Activated CD4-positive, alpha-beta T cell treated with anti-CD3 and anti-CD28 coated beads for 36 hours (primary cell): Measurements from ENCODE around the gene DNM3. TPM values are rescaled to one million over a fixed set of nuclear protein-coding genes. Genes with fewer than 3 reads are reported as not detected.

Experiments
- ATAC-seq: fragments of 200-7000 bp; cut with Tn5 transposase; one replicate; pipeline ENCODE4 v1.10.0; 2021; ENCODE audit warnings: mild to moderate bottlenecking, moderate library complexity
- CTCF ChIA-PET: fragments of 350-600 bp; sonication (Branson Sonifier 250); formaldehyde crosslinking; loops from one replicate; lab custom pipeline; 2021; ENCODE audit warnings: antibody characterized with exemption; lab: Charles Lee
- POLR2A ChIA-PET: fragments of 350-600 bp; sonication (Branson Sonifier 250); formaldehyde crosslinking; loops from one replicate; lab custom pipeline; 2021; ENCODE audit warnings: antibody characterized with exemption, inconsistent platforms; lab: Charles Lee
- DNase-seq: peaks from one replicate; pipeline ENCODE4 v3.0.0-alpha.2; 2020
- H3K27ac Mint-ChIP-seq: one replicate; pipeline ENCODE4 v1.8.0; 2021; ENCODE audit warnings: mixed read lengths
- H3K27me3 Mint-ChIP-seq: one replicate; pipeline ENCODE4 v1.8.0; 2021; ENCODE audit warnings: mixed read lengths
- H3K36me3 Mint-ChIP-seq: one replicate; pipeline ENCODE4 v1.8.0; 2021; ENCODE audit warnings: low read depth, mixed read lengths
- H3K4me1 Mint-ChIP-seq: one replicate; pipeline ENCODE4 v1.8.0; 2021; ENCODE audit warnings: mixed read lengths
- H3K4me3 Mint-ChIP-seq: one replicate; pipeline ENCODE4 v1.8.0; 2021; ENCODE audit warnings: mild to moderate bottlenecking, moderate library complexity, mixed read lengths
- H3K9me3 Mint-ChIP-seq: one replicate; pipeline ENCODE4 v1.8.0; 2021; ENCODE audit warnings: low read depth, mixed read lengths
- intact Hi-C, 2 experiments: fragments of 100-400 bp; cut with DNase I in 1 of 2; cut with micrococcal nuclease in 1 of 2; formaldehyde crosslinking; loops; one replicate each; pipeline versions ENCODE4 v1.14.2 to v1.15.1; 2022 to 2024; cut with DNase I, micrococcal nuclease
- total RNA-seq, 2 experiments: library from RNA; stranded (reverse); gene quantifications; one replicate each; pipeline ENCODE4 v1.2.3, GENCODE V29; 2021

Gene DNM3
- total RNA-seq, 2 experiments from 2014 or later = 1.1 to 1.4 TPM

GRCh38 chr1:172254521-172255222, 413.4 kb downstream of the DNM3 start:
- H3K27me3 Mint-ChIP-seq = no peaks in the 10 kb centered on the region
- H3K27ac Mint-ChIP-seq = no peak overlapping the region
- ChIA-PET POLR2A (no interaction called here), CTCF (interaction anchor here (0.7 to 2.4 kb wide), 5 partner anchors 11 to 252 kb away, joined by 3 to 7 read pairs (median 3); no protein-coding TSS in a partner anchor)
- ATAC-seq (peak; percentile 47), DNase-seq (no peak)
- peak overlapping the region; percentile 1 for H3K4me3 Mint-ChIP-seq
- peaks cover under 1% of the 10 kb centered on the region for H3K9me3 Mint-ChIP-seq
- intact Hi-C loops = no loop called here
- H3K36me3 Mint-ChIP-seq = no peaks in the 10 kb centered on the region
- H3K4me1 Mint-ChIP-seq = peaks cover 18% of the 10 kb centered on the region

- Mint-ChIP-seq H3K9me3 (peaks cover 6% of the 10 kb centered on the region), H3K4me1 (peaks cover 23% of the 10 kb centered on the region), H3K27me3 (no peaks in the 10 kb centered on the region), H3K36me3 (peaks cover 2% of the 10 kb centered on the region), H3K27ac (no peak overlapping the region), H3K4me3 (peak overlapping the region; percentile 1)
- DNase-seq = no peak
- intact Hi-C loops = no loop called here
- peak; percentile 73 for ATAC-seq
- ChIA-PET CTCF (interaction anchor here (0.9 to 2.4 kb wide), 3 partner anchors 11 to 83 kb away, joined by 3 to 7 read pairs (median 6); no protein-coding TSS in a partner anchor), POLR2A (no interaction called here)
Observed at GRCh38 chr1:172255223-172255560, 413.9 kb downstream of the DNM3 start.

GRCh38 chr1:172265905-172266304, 424.6 kb downstream of the DNM3 start:
- DNase-seq (no peak), ATAC-seq (no peak)
- Mint-ChIP-seq H3K9me3 (peaks cover 10% of the 10 kb centered on the region), H3K27me3 (no peaks in the 10 kb centered on the region), H3K4me1 (peaks cover 27% of the 10 kb centered on the region), H3K36me3 (peaks cover 6% of the 10 kb centered on the region), H3K4me3 (no peak overlapping the region), H3K27ac (no peak overlapping the region)
- POLR2A ChIA-PET = no interaction called here
- CTCF ChIA-PET = interaction anchor here (1.3 to 1.5 kb wide), 2 partner anchors 10 to 11 kb away, joined by 3 to 6 read pairs; no protein-coding TSS in a partner anchor
- intact Hi-C loops = loop anchor here (1.0 to 2.0 kb wide), 3 partner anchors 72 to 93 kb away; no protein-coding TSS in a partner anchor

GRCh38 chr1:172266528-172267174, 425.4 kb downstream of the DNM3 start:
- DNase-seq (peak; percentile 70), ATAC-seq (peak; percentile 71)
- Mint-ChIP-seq H3K4me1 (peaks cover 29% of the 10 kb centered on the region), H3K4me3 (no peak overlapping the region), H3K9me3 (peaks cover 5% of the 10 kb centered on the region), H3K27ac (no peak overlapping the region), H3K27me3 (no peaks in the 10 kb centered on the region), H3K36me3 (peaks cover 3% of the 10 kb centered on the region)
- ChIA-PET POLR2A (interaction anchor here (0.6 kb wide), 1 partner anchor 316 kb away, joined by 9 read pairs; no protein-coding TSS in a partner anchor), CTCF (interaction anchor here (0.6 to 1.5 kb wide), 3 partner anchors 10 to 13 kb away, joined by 3 to 6 read pairs (median 3); no protein-coding TSS in a partner anchor)
- intact Hi-C loops = loop anchor here (1.0 to 2.0 kb wide), 3 partner anchors 72 to 92 kb away; no protein-coding TSS in a partner anchor

GRCh38 chr1:172268237-172268636, 426.9 kb downstream of the DNM3 start:
- peaks cover 2% of the 10 kb centered on the region for H3K36me3 Mint-ChIP-seq
- no peak for DNase-seq
- ATAC-seq = no peak
- ChIA-PET CTCF (no interaction called here), POLR2A (no interaction called here)
- H3K4me3 Mint-ChIP-seq = no peak overlapping the region
- no peak overlapping the region for H3K27ac Mint-ChIP-seq
- peaks cover 29% of the 10 kb centered on the region for H3K4me1 Mint-ChIP-seq
- H3K27me3 Mint-ChIP-seq = no peaks in the 10 kb centered on the region
- intact Hi-C loops = no loop called here
- H3K9me3 Mint-ChIP-seq = peaks cover 2% of the 10 kb centered on the region

GRCh38 chr1:172269084-172269483, 427.8 kb downstream of the DNM3 start:
- Mint-ChIP-seq H3K36me3 (peaks cover 2% of the 10 kb centered on the region), H3K27ac (no peak overlapping the region), H3K4me3 (no peak overlapping the region), H3K9me3 (no peaks in the 10 kb centered on the region), H3K27me3 (no peaks in the 10 kb centered on the region), H3K4me1 (peaks cover 37% of the 10 kb centered on the region)
- DNase-seq = no peak
- CTCF ChIA-PET = interaction anchor here (0.9 to 1.8 kb wide), 3 partner anchors 12 to 14 kb away, joined by 4 to 7 read pairs (median 5); no protein-coding TSS in a partner anchor
- no peak for ATAC-seq
- intact Hi-C loops = loop anchor here in 1 of 2 experiments (1.0 kb wide), 1 partner anchor 125 kb away; no protein-coding TSS in a partner anchor
- POLR2A ChIA-PET = no interaction called here

GRCh38 chr1:172269644-172270043, 428.3 kb downstream of the DNM3 start:
- H3K36me3 Mint-ChIP-seq = peaks cover 2% of the 10 kb centered on the region
- H3K27ac Mint-ChIP-seq = peak overlapping the region; percentile 39
- no peaks in the 10 kb centered on the region for H3K9me3 Mint-ChIP-seq
- intact Hi-C loops = loop anchor here (1.0 to 10.0 kb wide), 7 partner anchors 69 to 445 kb away; no protein-coding TSS in a partner anchor
- H3K4me3 Mint-ChIP-seq = no peak overlapping the region
- DNase-seq (peak; percentile 18), ATAC-seq (peak; percentile 10)
- no peaks in the 10 kb centered on the region for H3K27me3 Mint-ChIP-seq
- ChIA-PET POLR2A (no interaction called here), CTCF (interaction anchor here (0.6 to 1.8 kb wide), 5 partner anchors 12 to 847 kb away, joined by 3 to 7 read pairs (median 4); no protein-coding TSS in a partner anchor)
- peaks cover 41% of the 10 kb centered on the region for H3K4me1 Mint-ChIP-seq

- Mint-ChIP-seq H3K27me3 (no peaks in the 10 kb centered on the region), H3K4me3 (no peak overlapping the region), H3K9me3 (no peaks in the 10 kb centered on the region), H3K36me3 (peaks cover 2% of the 10 kb centered on the region), H3K4me1 (peaks cover 41% of the 10 kb centered on the region), H3K27ac (no peak overlapping the region)
- intact Hi-C loops = loop anchor here (1.0 to 10.0 kb wide), 6 partner anchors 68 to 444 kb away; no protein-coding TSS in a partner anchor
- ChIA-PET CTCF (interaction anchor here (1.1 to 1.8 kb wide), 3 partner anchors 14 to 88 kb away, joined by 3 to 7 read pairs (median 3); no protein-coding TSS in a partner anchor), POLR2A (no interaction called here)
- DNase-seq (no peak), ATAC-seq (peak; percentile 66)
Observed at GRCh38 chr1:172270605-172271004, 429.3 kb downstream of the DNM3 start.

- Mint-ChIP-seq H3K9me3 (no peaks in the 10 kb centered on the region), H3K27ac (no peak overlapping the region), H3K36me3 (peaks cover 2% of the 10 kb centered on the region), H3K4me1 (peaks cover 29% of the 10 kb centered on the region), H3K4me3 (no peak overlapping the region), H3K27me3 (no peaks in the 10 kb centered on the region)
- ChIA-PET CTCF (no interaction called here), POLR2A (no interaction called here)
- intact Hi-C loops = loop anchor here (5.0 to 10.0 kb wide), 3 partner anchors 125 to 443 kb away; no protein-coding TSS in a partner anchor
- ATAC-seq (no peak), DNase-seq (no peak)
Observed at GRCh38 chr1:172272087-172272486, 430.8 kb downstream of the DNM3 start.

- ATAC-seq (peak; percentile 64), DNase-seq (peak; percentile 17)
- Mint-ChIP-seq H3K4me3 (no peak overlapping the region), H3K4me1 (peaks cover 29% of the 10 kb centered on the region), H3K9me3 (no peaks in the 10 kb centered on the region), H3K27me3 (no peaks in the 10 kb centered on the region), H3K27ac (peak overlapping the region; percentile 53), H3K36me3 (peaks cover 2% of the 10 kb centered on the region)
- ChIA-PET POLR2A (interaction anchor here (1.2 kb wide), 1 partner anchor 64 kb away, joined by 3 read pairs; no protein-coding TSS in a partner anchor), CTCF (interaction anchor here (0.6 to 1.2 kb wide), 5 partner anchors 38 to 930 kb away, joined by 3 read pairs; no protein-coding TSS in a partner anchor)
- intact Hi-C loops = loop anchor here (1.0 to 10.0 kb wide), 5 partner anchors 64 to 441 kb away; no protein-coding TSS in a partner anchor
Observed at GRCh38 chr1:172273647-172274396, 432.5 kb downstream of the DNM3 start.
